Neural progenitor cell (in vitro differentiated cells): ENCODE data around the gene COL15A1. TPM values are rescaled to one million over a fixed set of nuclear protein-coding genes. Genes with fewer than 3 reads are reported as not detected.

Experiments
- DNase-seq: peaks from one replicate; pipeline ENCODE4 v3.0.0-alpha.2; 2016; ENCODE audit warnings: low spot score
- H2AFZ ChIP-seq: fragments of 200-600 bp; sonication (generic); replicated peaks from 2 replicates; pipeline ENCODE4 v1.6.1; 2016; ENCODE audit warnings: antibody characterized with exemption
- H3F3A ChIP-seq: fragments of 200-600 bp; sonication (generic); 2 replicates; pipeline ENCODE4 v1.6.1; 2016; ENCODE audit warnings: antibody characterized with exemption, low read depth
- H3K27ac ChIP-seq: fragments of 200-600 bp; sonication (generic); 2 replicates; pipeline ENCODE4 v1.5.1; 2016; ENCODE audit warnings: mild to moderate bottlenecking
- H3K27me3 ChIP-seq: fragments of 200-600 bp; sonication (generic); 2 replicates; pipeline ENCODE4 v1.6.1; 2016; ENCODE audit warnings: mild to moderate bottlenecking, moderate library complexity
- H3K36me3 ChIP-seq: fragments of 200-600 bp; sonication (generic); 2 replicates; pipeline ENCODE4 v1.5.1; 2016
- H3K4me1 ChIP-seq: fragments of 200-600 bp; sonication (generic); 2 replicates; pipeline ENCODE4 v1.6.1; 2016; ENCODE audit warnings: mixed run types
- H3K4me2 ChIP-seq: fragments of 200-600 bp; sonication (generic); 2 replicates; pipeline ENCODE4 v1.6.1; 2016
- H3K4me3 ChIP-seq: fragments of 200-600 bp; sonication (generic); 2 replicates; pipeline ENCODE4 v1.5.1; 2016
- H3K79me2 ChIP-seq: fragments of 200-600 bp; sonication (generic); 2 replicates; pipeline ENCODE4 v1.6.1; 2016; ENCODE audit warnings: low read depth
- H3K9ac ChIP-seq: fragments of 200-600 bp; sonication (generic); 2 replicates; pipeline ENCODE4 v1.6.1; 2016
- H3K9me3 ChIP-seq: fragments of 200-600 bp; sonication (generic); 2 replicates; pipeline ENCODE4 v1.5.1; 2016; ENCODE audit warnings: low read depth
- H4K20me1 ChIP-seq: fragments of 200-600 bp; sonication (generic); 2 replicates; pipeline ENCODE4 v1.6.1; 2016; ENCODE audit warnings: low read depth
- H3K27ac Mint-ChIP-seq: 3 replicates; pipeline ENCODE4 v1.8.0; 2021; ENCODE audit warnings: mixed read lengths
- H3K27me3 Mint-ChIP-seq: 2 replicates; pipeline ENCODE4 v1.8.0; 2022; ENCODE audit warnings: low read depth, mild to moderate bottlenecking, inconsistent platforms, moderate library complexity, mixed read lengths; ENCODE audit not compliant: insufficient read depth
- H3K36me3 Mint-ChIP-seq: 3 replicates; pipeline ENCODE4 v1.8.0; 2021; ENCODE audit warnings: mixed read lengths
- H3K4me1 Mint-ChIP-seq: 3 replicates; pipeline ENCODE4 v1.8.0; 2021; ENCODE audit warnings: mixed read lengths
- H3K4me3 Mint-ChIP-seq: 3 replicates; pipeline ENCODE4 v1.8.0; 2021; ENCODE audit warnings: mild to moderate bottlenecking, moderate library complexity, mixed read lengths
- H3K9me3 Mint-ChIP-seq: 3 replicates; pipeline ENCODE4 v1.8.0; 2020; ENCODE audit warnings: mixed read lengths
- EZH2 ChIP-seq: fragments of 200-600 bp; sonication (generic); IDR thresholded peaks from 2 replicates; pipeline ENCODE4 v1.6.1; 2017; ENCODE audit warnings: antibody characterized with exemption, mild to moderate bottlenecking, moderate library complexity
- EZH2phosphoT487 ChIP-seq: fragments of 200-600 bp; sonication (generic); IDR thresholded peaks from 2 replicates; pipeline ENCODE4 v1.6.1; 2017; ENCODE audit warnings: antibody characterized with exemption
- total RNA-seq: library from RNA; depleted of rRNA; stranded (reverse); fragments of >200 nt; gene quantifications from 2 replicates; pipeline ENCODE4 v1.2.3, GENCODE V29; 2015; ENCODE audit warnings: low replicate concordance
- TF ChIP-seq, protein P1 (sequence below): fragments of 200-600 bp; sonication (generic); IDR thresholded peaks from 2 replicates; pipeline ENCODE4 v1.5.1; 2017; ENCODE audit warnings: antibody characterized with exemption, mild to moderate bottlenecking

COL15A1 gene
- total RNA-seq, 1 donor from 2014 or later = 3.2 TPM

DNA sequence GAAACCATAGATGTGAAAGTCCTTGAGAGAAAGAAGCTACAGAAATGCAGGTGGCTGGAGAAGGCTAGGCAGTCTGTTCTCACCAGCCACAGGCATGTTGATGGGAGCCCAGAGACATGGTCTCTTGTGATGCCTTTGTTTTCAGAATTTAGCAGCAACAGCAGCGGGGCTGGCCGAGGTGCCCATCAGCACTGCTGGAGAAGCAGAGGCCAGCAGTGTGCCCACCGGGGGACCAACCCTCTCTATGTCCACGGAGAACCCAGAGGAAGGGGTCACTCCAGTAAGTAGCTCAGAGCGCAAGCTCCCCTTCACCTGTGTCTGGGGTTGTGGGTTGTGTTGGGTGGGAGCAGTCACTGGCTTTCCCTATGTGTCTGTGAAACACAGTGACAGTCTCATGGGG, 59.6 kb downstream of the COL15A1 start:
- Histone ChIP-seq H3K27me3 (no peaks in the 10 kb centered on the region), H3K36me3 (no peaks in the 10 kb centered on the region), H3K4me3 (no peak overlapping the region), H3K27ac (no peak overlapping the region), H4K20me1 (no peaks in the 10 kb centered on the region), H3K79me2 (no peaks in the 10 kb centered on the region), H2AFZ (no peak overlapping the region), H3K9ac (no peak overlapping the region), H3K4me1 (peaks cover 21% of the 10 kb centered on the region), H3F3A (peaks cover 12% of the 10 kb centered on the region), H3K9me3 (no peaks in the 10 kb centered on the region), H3K4me2 (no peak overlapping the region)
- Mint-ChIP-seq H3K9me3 (peaks cover 9% of the 10 kb centered on the region), H3K36me3 (peaks cover 2% of the 10 kb centered on the region), H3K27ac (peak overlapping the region; percentile 69), H3K4me3 (no peak overlapping the region), H3K27me3 (no peaks in the 10 kb centered on the region), H3K4me1 (peaks cover 30% of the 10 kb centered on the region)
- no peak for TF ChIP-seq EZH2
- no peak for TF ChIP-seq EZH2phosphoT487
- TF ChIP-seq, protein P1, sequence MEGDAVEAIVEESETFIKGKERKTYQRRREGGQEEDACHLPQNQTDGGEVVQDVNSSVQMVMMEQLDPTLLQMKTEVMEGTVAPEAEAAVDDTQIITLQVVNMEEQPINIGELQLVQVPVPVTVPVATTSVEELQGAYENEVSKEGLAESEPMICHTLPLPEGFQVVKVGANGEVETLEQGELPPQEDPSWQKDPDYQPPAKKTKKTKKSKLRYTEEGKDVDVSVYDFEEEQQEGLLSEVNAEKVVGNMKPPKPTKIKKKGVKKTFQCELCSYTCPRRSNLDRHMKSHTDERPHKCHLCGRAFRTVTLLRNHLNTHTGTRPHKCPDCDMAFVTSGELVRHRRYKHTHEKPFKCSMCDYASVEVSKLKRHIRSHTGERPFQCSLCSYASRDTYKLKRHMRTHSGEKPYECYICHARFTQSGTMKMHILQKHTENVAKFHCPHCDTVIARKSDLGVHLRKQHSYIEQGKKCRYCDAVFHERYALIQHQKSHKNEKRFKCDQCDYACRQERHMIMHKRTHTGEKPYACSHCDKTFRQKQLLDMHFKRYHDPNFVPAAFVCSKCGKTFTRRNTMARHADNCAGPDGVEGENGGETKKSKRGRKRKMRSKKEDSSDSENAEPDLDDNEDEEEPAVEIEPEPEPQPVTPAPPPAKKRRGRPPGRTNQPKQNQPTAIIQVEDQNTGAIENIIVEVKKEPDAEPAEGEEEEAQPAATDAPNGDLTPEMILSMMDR = no peak
- no peak for DNase-seq

DNA sequence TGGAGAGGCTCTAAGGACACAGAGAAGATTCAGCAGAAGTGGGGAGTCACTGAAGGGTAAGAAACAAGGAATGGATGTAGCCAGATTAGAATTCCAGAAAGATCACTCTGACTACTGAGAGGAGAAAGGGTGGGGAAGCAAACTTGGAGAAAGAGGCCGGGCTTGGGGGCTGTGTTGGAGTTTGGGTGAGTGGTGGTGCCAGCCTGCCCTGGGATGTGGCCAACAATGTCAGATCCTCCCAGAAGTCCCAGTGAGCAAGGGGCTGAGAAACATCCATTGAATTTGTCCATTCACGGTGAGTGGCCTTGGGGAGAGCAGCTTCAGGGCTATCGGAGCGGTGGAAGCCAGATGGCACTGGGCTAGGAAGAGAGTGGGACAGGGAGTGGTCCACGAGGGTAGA, 60.4 kb downstream of the COL15A1 start:
- Histone ChIP-seq H3K4me3 (no peak overlapping the region), H3K9me3 (peaks cover 3% of the 10 kb centered on the region), H3K27ac (no peak overlapping the region), H3F3A (peaks cover 12% of the 10 kb centered on the region), H3K4me1 (peaks cover 16% of the 10 kb centered on the region), H3K4me2 (no peak overlapping the region), H4K20me1 (no peaks in the 10 kb centered on the region), H3K79me2 (no peaks in the 10 kb centered on the region), H3K9ac (no peak overlapping the region), H2AFZ (no peak overlapping the region), H3K36me3 (no peaks in the 10 kb centered on the region), H3K27me3 (no peaks in the 10 kb centered on the region)
- Mint-ChIP-seq H3K27me3 (no peaks in the 10 kb centered on the region), H3K36me3 (peaks cover 2% of the 10 kb centered on the region), H3K4me3 (no peak overlapping the region), H3K27ac (peak overlapping the region; percentile 69), H3K9me3 (peaks cover 11% of the 10 kb centered on the region), H3K4me1 (peaks cover 25% of the 10 kb centered on the region)
- no peak for DNase-seq
- TF ChIP-seq EZH2phosphoT487 (no peak), EZH2 (no peak)
- TF ChIP-seq, protein P1 = no peak

DNA sequence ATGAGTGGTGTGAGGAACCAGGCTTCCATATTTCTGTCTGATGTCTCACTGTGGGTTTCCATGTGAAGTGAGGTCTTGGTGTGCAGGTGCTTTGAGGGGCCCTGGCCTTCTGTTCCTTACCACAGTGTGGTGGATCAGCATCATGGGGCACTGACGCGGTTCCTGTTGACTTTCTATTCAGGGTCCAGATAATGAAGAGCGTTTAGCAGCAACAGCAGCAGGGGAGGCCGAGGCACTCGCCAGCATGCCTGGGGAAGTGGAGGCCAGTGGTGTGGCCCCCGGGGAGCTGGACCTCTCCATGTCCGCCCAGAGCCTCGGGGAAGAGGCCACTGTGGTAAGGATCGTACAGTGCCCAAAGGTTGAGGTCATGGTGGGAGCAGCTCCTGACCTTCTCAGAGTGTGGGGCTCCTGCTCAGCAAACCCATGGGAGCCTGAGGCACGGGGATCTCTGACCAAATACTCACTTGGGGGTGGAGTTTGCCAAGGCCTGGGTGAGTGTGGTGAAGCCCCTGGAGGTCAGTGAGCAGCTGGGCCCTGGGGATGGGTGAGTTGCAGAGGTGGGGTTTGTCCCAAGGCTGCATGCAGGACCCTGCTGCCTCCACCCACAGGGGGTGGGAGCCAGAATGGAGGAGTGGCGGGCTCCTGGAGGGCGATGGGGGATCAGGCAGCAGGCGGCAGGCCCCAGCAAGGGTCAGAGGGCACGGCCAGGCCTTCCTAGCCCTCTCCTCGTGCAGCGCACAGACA, 61.2 kb downstream of the COL15A1 start:
- H3K4me1 Mint-ChIP-seq = peaks cover 25% of the 10 kb centered on the region
- H3K4me3 ChIP-seq = no peak overlapping the region
- DNase-seq = no peak
- H3K9ac ChIP-seq = no peak overlapping the region
- H3K27ac Mint-ChIP-seq = no peak overlapping the region
- H3K9me3 Mint-ChIP-seq = peaks cover 16% of the 10 kb centered on the region
- no peak overlapping the region for H2AFZ ChIP-seq
- H3K36me3 Mint-ChIP-seq = peaks cover 2% of the 10 kb centered on the region
- peaks cover 16% of the 10 kb centered on the region for H3K4me1 ChIP-seq
- no peak overlapping the region for H3K4me2 ChIP-seq
- no peak overlapping the region for H3K4me3 Mint-ChIP-seq
- H3K79me2 ChIP-seq = no peaks in the 10 kb centered on the region
- H3K27me3 Mint-ChIP-seq = no peaks in the 10 kb centered on the region
- H3K27ac ChIP-seq = no peak overlapping the region
- H3K36me3 ChIP-seq = no peaks in the 10 kb centered on the region
- TF ChIP-seq, protein P1 = no peak
- no peak for TF ChIP-seq EZH2
- no peak for TF ChIP-seq EZH2phosphoT487
- peaks cover 12% of the 10 kb centered on the region for H3F3A ChIP-seq
- no peaks in the 10 kb centered on the region for H3K27me3 ChIP-seq
- peaks cover 11% of the 10 kb centered on the region for H3K9me3 ChIP-seq
- H4K20me1 ChIP-seq = no peaks in the 10 kb centered on the region
